Parietal lobe (tissue), 2 donors: Measurements from ENCODE around the gene KAT8. TPM values are rescaled to one million over a fixed set of nuclear protein-coding genes. Genes with fewer than 3 reads are reported as not detected.

ENCODE experiments used
- small RNA-seq: library from RNA; depleted of rRNA; stranded (forward); fragments of <200 nt; gene quantifications from one replicate; pipeline ENCODE3, GENCODE V24; 2014; ENCODE audit warnings: low replicate concordance
- total RNA-seq: library from RNA; depleted of rRNA; stranded (reverse); fragments of >200 nt; gene quantifications from one replicate; pipeline ENCODE4 v1.2.3, GENCODE V29; 2014

Gene KAT8
- total RNA-seq: 49.5 TPM

GRCh38 chr16:31117384-31118222, at the start of gene KAT8:
Gene KAT8 (plus strand): TSS chr16:31117664. CDS start chr16:31117682, 18 bp downstream.

DNA sequence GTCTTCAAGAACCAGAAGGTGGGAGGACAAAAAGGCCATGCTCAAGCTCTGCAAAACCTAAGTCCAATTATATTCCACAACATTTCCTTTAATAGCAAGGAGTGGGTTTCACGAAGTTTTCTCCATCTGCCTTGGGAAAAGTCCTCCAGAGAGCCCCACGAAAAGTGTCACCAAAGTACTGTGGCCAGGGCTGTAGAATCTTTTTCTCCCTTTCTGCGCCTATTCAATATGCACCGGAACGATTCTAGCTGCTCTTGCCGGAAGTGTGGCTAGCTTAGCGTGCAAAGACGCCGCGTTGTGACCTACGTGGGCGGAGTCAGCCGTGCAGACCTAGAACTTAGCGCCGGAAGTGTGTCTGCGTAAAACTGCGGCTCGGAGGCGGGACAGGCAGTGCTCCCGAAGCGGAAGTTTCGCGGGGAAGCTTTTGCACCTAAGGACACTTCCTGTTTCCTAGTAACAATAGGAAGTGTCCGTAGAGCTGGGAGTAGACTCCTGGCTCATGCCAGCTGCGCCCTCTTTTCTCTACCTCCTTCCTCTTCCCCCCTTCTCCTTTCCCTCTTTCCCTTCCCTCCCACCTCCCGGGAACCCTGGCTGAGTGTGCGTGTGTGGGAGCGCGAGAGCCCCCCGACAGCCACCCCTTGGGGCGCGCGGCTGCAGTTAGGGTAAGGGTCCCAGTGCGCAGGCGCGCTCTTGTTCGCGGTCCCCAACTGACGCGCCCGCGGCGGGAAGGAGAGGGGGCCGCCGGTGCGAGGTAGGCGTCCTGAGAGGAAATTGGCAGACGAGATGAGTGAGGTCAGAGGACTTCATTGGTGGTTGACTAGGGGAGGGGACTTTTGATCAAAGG, 43.3 kb upstream of the KAT8 start, which contains the start of the genes ZNF646 and ZNF668:
Gene ZNF646, plus strand, starts transcription at position 453 of the 844 bp plus-strand sequence. CDS start 1,903 bp downstream, outside the sequence.
Gene ZNF668, minus strand, starts transcription at position 271 of the 844 bp plus-strand sequence. CDS start 9,781 bp downstream, outside the sequence.

DNA sequence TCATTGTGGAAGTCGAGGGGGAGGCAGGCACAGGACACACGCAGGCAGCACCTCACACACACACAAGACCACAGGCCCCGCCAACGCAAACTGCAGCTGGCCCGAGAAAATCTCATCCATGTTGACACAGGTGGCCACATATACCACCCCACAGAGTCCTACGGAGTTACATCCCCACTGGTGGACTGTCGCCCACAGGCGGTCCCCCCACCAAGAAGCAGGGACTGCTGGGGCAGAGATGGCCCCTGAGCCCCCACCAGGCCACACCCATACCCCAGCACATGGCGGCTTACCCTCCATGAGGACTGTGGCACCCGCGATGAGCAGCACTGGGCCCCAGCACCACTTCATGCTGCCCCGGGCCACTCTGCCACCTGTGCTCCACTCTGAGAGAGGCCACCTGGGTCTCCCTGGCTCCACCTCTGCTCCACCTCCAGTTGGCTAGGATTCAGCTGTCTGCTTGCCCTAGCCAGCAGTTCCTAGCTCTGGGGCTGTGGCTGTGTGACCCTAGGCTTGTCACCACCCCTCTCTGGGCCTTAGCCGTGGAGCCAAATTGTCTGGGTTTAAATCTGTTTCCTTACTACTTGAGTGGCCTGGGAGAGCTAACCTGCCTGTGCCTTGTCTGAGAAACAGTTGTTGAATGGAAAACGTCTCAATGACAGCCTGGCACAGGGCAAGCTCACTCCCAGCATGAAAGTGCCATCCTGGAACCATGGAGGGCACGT, 28.8 kb upstream of the KAT8 start, which contains the start of gene PRSS53:
Gene PRSS53, minus strand, starts transcription at position 485 of the 725 bp plus-strand sequence. Its CDS starts 134 bp downstream, at position 351.

GRCh38 chr16:31094424-31095120, 22.9 kb upstream of the KAT8 start, which contains the start of gene VKORC1:
Gene VKORC1 (minus strand): TSS chr16:31094797. CDS start chr16:31094729, 68 bp downstream.

DNA sequence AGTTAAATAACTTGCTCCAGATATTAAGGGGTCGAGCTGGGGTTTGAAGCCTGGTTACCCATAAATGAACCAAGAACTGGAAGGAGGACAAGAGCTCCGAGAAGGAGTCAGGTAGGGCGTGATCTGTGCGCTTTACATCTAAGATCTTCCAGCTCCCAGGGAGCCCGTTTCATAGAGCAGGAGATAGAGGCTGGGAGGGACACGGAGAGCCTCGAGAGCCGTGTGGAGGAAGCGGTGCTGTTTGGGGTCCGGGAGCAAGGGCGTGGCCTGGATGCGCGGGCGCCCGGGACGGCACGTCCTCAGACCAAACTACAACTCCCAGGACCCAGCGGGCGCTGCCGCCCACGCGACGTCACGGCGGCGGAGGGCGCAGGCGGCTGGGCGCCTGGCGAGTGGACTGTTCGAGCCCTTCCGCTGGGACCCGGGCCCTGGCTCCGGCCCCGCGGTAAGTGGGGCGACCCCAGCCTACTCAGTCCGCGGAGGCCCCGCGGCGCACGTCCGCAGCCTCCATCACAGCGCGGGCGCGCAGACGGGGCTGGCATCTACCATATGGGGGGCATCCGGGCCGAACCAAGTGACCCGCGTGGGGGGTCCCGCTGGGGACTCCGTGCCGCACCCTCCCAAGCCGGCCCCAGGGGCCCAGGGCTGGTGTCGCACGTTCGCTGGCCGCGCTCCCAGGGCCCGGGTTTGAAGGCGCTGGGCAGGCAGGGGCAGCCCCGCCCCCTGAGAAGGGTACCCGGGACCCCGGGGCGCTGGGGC, 9.2 kb upstream of the KAT8 start, which contains the start of gene BCKDK:
Gene BCKDK, plus strand, starts transcription at position 352 of the 759 bp plus-strand sequence. CDS start 838 bp downstream, outside the sequence.

DNA sequence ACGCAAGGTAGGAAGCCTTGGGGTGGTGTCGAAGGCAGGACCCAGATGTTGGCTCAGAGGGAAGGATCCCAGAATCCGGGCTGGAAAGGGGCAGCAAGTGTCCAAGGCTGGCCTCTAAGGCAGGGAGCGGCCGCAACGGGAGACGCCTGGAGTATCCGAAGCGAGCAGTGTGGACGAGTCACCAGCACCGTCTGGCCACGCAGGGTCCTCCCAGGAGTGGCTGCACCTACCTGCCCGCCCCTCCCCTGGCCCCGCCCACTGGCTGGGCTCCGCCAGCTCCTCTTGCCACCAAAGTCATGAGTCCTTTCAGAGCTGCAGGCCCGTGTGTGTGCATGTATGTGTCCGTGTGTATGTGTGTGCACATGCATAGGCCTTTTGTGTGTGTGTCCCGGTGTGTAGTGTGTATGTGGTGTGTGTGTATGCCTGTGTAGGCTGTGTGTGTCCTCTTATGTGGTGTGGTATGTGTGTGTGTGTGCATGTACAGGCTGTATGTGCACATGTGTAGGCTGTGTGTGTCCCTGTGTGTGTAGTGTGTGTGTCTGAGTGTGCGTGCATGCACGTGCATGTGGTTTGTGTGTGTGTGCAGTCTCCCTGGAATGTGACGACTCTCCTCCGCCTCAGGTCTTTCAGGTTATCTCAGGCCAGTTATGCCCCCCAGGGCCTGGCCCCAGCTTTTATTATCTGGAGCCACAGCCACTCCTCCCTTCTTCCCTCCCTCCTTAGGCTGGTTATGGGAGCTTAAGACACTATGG, 18.2 kb downstream of the KAT8 start, which contains the start of gene PRSS8:
Gene PRSS8, minus strand, starts transcription at position 193 of the 752 bp plus-strand sequence. CDS start 229 bp downstream, outside the sequence.

DNA sequence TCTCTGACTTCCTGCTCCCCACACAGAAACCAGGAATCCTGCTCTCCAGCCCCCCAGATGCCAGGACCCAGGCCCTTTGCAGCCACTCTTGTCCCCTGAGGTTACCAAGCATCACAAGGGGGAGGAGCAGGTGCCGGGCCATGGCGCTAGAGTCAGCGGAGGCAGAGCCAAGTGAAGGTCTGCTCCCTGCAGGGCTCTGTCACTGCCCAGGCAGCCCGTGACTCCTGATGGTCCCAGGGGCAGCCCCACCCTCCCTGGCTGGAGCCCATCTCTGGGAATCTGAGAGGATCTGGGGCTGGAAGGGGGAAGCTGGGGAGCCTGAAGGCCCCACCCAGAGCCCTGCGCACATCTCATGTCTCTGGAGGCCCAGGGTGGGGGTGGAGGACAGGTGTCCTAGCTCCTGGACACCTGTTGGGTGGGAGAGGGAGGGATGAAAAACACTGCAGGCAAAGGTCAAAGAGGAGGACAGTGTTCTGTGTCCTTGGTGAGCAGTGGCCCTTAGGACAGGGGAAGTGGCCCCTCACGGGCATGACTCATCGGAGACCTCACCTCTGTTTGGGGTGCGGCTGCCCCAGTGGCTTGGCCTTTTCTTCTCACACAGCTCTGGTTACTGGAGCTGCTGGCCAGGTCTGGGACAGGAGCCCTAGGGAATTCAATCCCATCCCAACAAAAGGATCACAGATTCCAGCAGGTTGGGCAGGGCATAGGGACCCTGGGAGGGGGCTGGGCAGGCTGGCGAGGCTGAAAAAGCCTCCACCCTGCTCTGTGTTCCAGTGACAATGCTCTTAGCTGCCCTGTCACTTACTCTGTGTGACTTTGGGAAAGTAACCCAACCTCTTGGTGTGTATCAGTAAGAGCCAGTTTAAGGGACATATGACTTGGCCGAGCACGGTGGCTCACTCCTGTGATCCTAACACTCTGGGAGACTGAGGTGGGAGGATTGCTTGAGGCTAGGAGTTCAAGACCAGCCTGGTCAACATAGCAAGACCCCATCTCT, 32.7 kb downstream of the KAT8 start, which contains the start of gene PRSS36:
Gene PRSS36, minus strand, starts transcription at position 173 of the 997 bp plus-strand sequence. Its CDS starts 31 bp downstream, at position 142.

DNA sequence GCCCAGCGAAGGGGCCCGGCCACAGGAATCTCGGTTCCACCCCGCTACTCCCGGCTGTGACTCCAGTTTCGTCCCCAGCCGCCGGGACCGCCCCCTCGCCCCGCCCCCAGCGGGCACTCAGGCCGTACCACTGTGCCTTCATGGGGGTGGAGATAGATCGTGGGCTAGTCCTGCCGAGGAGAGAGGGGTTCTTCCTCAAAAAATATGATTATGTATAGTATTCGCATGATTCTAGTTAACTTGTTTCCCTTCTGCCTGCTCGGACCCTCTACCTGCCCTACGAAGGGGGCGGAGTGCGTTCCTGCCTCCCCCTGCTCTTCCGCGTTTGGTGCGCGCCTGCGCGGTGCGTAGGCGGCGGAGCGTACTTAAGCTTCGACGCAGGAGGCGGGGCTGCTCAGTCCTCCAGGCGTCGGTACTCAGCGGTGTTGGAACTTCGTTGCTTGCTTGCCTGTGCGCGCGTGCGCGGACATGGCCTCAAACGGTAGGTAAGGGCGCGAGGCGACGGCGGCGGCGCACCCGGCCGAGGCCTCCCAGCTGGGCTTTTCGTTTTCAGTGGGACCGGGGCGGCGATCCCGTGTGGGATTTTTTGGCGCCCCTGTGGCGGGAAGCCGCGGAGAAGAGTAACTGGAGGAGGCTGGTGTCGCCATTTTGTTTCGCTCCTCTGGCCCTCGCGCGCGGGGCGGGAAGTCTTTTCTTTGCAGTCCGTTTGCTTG, 62.4 kb downstream of the KAT8 start, which contains the start of gene FUS:
Gene FUS, plus strand, starts transcription at position 393 of the 713 bp plus-strand sequence. Its CDS starts 76 bp downstream, at position 469.

Small RNA genes within 50 kb of the gene (small RNA-seq; reads per million reads assigned to genes)
- not detected for gene AC009088.4
- gene NDUFA3P6: not detected

Other genes with a start within 250 kb of the KAT8 start
- 47.3 TPM for gene BCL7C, start 223.6 kb upstream of the KAT8 start, total RNA-seq
- 0.31 TPM for gene CTF1, start 221.1 kb upstream of the KAT8 start, total RNA-seq
- gene FBXL19, start 194.1 kb upstream of the KAT8 start, total RNA-seq: 45.4 TPM
- gene ORAI3, start 168.6 kb upstream of the KAT8 start, total RNA-seq: 3.8 TPM
- gene SETD1A, start 159.9 kb upstream of the KAT8 start, total RNA-seq: 5.0 TPM
- gene HSD3B7, start 132.5 kb upstream of the KAT8 start, total RNA-seq: 0.94 TPM
- gene STX1B, start 107.0 kb upstream of the KAT8 start, total RNA-seq: 31.6 TPM
- 26.3 TPM for gene STX4, start 84.1 kb upstream of the KAT8 start, total RNA-seq
- gene ZNF668, start 43.4 kb upstream of the KAT8 start, total RNA-seq: 10.3 TPM
- 20.3 TPM for gene ZNF646, start 43.2 kb upstream of the KAT8 start, total RNA-seq
- gene PRSS53, start 28.7 kb upstream of the KAT8 start, total RNA-seq: 8.1 TPM
- 39.4 TPM for gene VKORC1, start 22.9 kb upstream of the KAT8 start, total RNA-seq
- 21.6 TPM for gene BCKDK, start 9.3 kb upstream of the KAT8 start, total RNA-seq
- not detected for gene PRSS8, start 18.1 kb downstream of the KAT8 start, total RNA-seq
- 0.31 TPM for gene PRSS36, start 32.4 kb downstream of the KAT8 start, total RNA-seq
- 119 TPM for gene FUS, start 62.5 kb downstream of the KAT8 start, total RNA-seq
- 1.3 TPM for gene PYCARD, start 85.1 kb downstream of the KAT8 start, total RNA-seq
- gene TRIM72, start 96.5 kb downstream of the KAT8 start, total RNA-seq: 0.63 TPM
- gene PYDC1, start 99.5 kb downstream of the KAT8 start, total RNA-seq: not detected
- 1.3 TPM for gene ITGAM, start 142.3 kb downstream of the KAT8 start, total RNA-seq
- gene ITGAX, start 237.5 kb downstream of the KAT8 start, total RNA-seq: 1.3 TPM